ENCODE results near the gene SND1. TPM values are rescaled to one million over a fixed set of nuclear protein-coding genes. Genes with fewer than 3 reads are reported as not detected.
A peak's percentile ranks its signal among the peaks of the same experiment; 100 is the strongest.

Gene SND1
- polyA plus RNA-seq, 4 donors: 47.2 to 148 (median 92.2) TPM

DNA sequence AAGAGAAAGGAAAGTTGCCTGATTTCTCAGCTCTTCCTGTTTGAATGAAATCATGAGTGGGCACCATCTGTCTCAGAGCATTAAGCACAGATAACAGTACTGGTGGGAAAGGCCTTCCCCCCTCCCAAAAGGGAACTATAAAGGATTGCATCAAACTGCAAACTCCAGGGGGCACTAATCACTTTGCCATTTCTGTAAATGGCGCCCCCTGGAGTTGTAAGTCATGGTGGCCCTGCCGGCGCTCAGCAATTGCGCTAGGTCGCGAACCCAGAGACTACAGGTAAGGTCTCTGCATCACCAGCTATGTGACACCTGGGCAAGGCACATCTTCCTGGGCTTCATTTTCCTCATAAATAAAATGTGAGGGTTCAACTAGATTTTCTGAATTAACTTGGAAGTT lies 368.2 kb downstream of the SND1 start:
- Histone ChIP-seq H3K36me3 (ENCODE audit: control insufficient read depth in 3 of 3, insufficient read depth in 2 of 3, low read depth in 1 of 3, low read length in 3 of 3) (peaks cover 0 to 42% (median 0%) of the 10 kb centered on the region in 3 donors), H3K4me3 (ENCODE audit: low read depth in 1 of 3, low read length in 3 of 3) (no peak overlapping the region), H3K27ac (ENCODE audit: low read depth in 1 of 3, low read length in 2 of 3) (no peak overlapping the region), H3K27me3 (ENCODE audit: control insufficient read depth in 3 of 3, insufficient read depth in 3 of 3, low read length in 3 of 3) (no peaks in the 10 kb centered on the region), H3K4me1 (ENCODE audit: control insufficient read depth in 3 of 3, insufficient read depth in 2 of 3, low read depth in 1 of 3, low read length in 2 of 3) (no peaks in the 10 kb centered on the region), H3K9me3 (ENCODE audit: control insufficient read depth in 2 of 2, insufficient read depth in 1 of 2, low read depth in 1 of 2, low read length in 1 of 2) (no peaks in the 10 kb centered on the region)
- FAIRE-seq: no peak
- DNase-seq: no peak
- WGBS, 3 donors: 91 to 98% (median 98%) methylated on average over 6 of the region's 6 CpGs

DNA sequence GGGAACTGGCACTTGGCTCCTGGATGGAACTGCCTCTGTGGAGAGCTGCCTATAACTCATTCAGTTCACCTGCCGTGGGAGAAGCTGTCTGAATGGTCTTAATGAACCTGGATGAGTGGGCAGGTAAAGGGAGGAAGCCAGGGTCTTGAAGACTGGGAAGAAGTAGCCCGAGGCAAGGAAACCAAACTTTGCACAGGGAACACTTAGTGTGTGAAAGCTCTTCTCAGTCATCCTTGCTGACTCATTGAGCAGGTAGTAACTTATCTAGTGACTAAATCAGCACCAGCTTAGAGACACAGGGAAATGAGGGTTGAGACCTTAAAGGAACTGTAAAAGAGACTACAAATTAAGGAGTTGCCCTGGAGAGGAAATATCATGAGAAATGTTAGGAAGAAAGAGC lies 369.4 kb downstream of the SND1 start:
- Histone ChIP-seq H3K4me1 (ENCODE audit: control insufficient read depth in 3 of 3, insufficient read depth in 2 of 3, low read depth in 1 of 3, low read length in 2 of 3) (peaks cover 0 to 4% (median 0%) of the 10 kb centered on the region in 3 donors), H3K36me3 (ENCODE audit: control insufficient read depth in 3 of 3, insufficient read depth in 2 of 3, low read depth in 1 of 3, low read length in 3 of 3) (peaks cover 0 to 39% (median 0%) of the 10 kb centered on the region in 3 donors), H3K27ac (ENCODE audit: low read depth in 1 of 3, low read length in 2 of 3) (no peak overlapping the region), H3K9me3 (ENCODE audit: control insufficient read depth in 2 of 2, insufficient read depth in 1 of 2, low read depth in 1 of 2, low read length in 1 of 2) (no peaks in the 10 kb centered on the region), H3K4me3 (ENCODE audit: low read depth in 1 of 3, low read length in 3 of 3) (no peak overlapping the region), H3K27me3 (ENCODE audit: control insufficient read depth in 3 of 3, insufficient read depth in 3 of 3, low read length in 3 of 3) (no peaks in the 10 kb centered on the region)
- WGBS, 3 donors: 91 to 95% (median 91%) methylated on average over 2 of the region's 2 CpGs
- FAIRE-seq (no peak), DNase-seq (no peak)

DNA sequence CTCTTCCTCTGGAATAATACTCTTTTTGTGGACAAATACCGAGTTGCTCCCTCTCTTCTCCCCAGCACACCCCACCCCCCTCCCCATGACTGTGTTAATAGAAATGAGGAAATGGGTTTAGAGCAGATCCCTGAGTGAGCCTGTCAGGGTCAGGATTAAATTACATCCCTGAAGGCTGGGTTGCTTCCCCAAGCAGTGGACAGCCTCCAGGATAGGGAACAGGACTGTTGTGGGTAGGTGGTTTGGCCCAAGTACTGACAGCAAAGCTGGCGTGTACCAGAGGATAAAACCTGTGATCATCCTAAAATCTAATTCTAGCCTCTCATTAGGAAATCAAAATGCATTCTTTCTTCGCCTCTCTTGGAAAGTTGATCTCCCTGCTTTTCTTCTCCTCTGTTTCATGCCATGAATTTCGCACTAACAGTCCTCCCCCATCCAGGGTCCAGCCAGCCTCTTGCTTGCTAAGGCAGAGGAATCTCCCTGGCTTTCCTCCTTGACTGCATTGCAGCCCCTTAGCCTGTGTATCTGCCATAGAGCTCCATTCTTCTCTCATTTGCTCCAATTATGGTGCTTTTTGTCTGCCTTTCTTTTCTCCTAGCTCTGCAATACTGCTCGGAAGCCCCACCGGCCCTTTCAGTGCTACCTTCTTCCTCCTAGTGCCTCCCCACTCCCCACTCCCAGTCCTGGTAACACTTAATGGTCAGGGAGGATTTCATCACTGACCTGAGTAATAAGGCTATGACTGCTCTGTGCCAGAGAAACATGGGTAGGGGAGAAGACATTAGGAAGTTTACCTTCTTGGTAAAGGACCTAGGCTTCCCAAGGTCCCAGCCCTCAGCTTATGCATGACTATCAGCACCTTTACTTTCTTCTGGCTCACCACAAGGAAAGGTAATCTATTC lies 370.9 kb downstream of the SND1 start:
- DNase-seq: no peak
- H3K27ac ChIP-seq (ENCODE audit: low read depth in 1 of 3, low read length in 2 of 3): no peak overlapping the region
- no peaks in the 10 kb centered on the region for H3K9me3 ChIP-seq (ENCODE audit: control insufficient read depth in 2 of 2, insufficient read depth in 1 of 2, low read depth in 1 of 2, low read length in 1 of 2)
- peaks cover 0 to 10% (median 0%) of the 10 kb centered on the region in 3 donors for H3K4me1 ChIP-seq (ENCODE audit: control insufficient read depth in 3 of 3, insufficient read depth in 2 of 3, low read depth in 1 of 3, low read length in 2 of 3)
- 91 to 93% (median 92%) methylated on average over 6 of the region's 6 CpGs for WGBS, 3 donors
- H3K36me3 ChIP-seq (ENCODE audit: control insufficient read depth in 3 of 3, insufficient read depth in 2 of 3, low read depth in 1 of 3, low read length in 3 of 3): peaks cover 0 to 29% (median 0%) of the 10 kb centered on the region in 3 donors
- H3K27me3 ChIP-seq (ENCODE audit: control insufficient read depth in 3 of 3, insufficient read depth in 3 of 3, low read length in 3 of 3): no peaks in the 10 kb centered on the region
- H3K4me3 ChIP-seq (ENCODE audit: low read depth in 1 of 3, low read length in 3 of 3): no peak overlapping the region
- no peak for FAIRE-seq

DNA sequence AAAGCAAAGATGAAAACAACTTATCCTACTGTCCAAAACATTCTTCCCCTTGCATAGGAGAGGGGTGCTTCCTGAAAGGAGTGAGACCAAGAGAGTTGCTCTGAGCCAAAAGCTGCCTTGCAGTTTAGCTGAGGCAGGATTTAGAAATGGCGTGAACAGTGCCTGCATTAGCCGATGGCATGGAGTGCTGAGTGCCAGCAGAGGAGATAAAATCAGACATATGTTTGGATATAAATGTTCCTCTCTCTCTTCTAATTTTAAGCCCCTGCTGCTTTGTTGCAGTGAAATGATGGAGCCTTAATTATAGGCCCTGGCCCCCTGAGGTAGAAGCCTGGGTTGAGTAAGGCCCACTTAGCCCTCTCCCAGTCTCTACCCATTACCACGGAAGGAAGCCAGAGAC lies 372.2 kb downstream of the SND1 start:
- DNase-seq (no peak), FAIRE-seq (no peak)
- H3K4me3 ChIP-seq (ENCODE audit: low read depth in 1 of 3, low read length in 3 of 3): no peak overlapping the region
- no peaks in the 10 kb centered on the region for H3K27me3 ChIP-seq (ENCODE audit: control insufficient read depth in 3 of 3, insufficient read depth in 3 of 3, low read length in 3 of 3)
- peaks cover 0 to 20% (median 0%) of the 10 kb centered on the region in 3 donors for H3K4me1 ChIP-seq (ENCODE audit: control insufficient read depth in 3 of 3, insufficient read depth in 2 of 3, low read depth in 1 of 3, low read length in 2 of 3)
- no peak overlapping the region for H3K27ac ChIP-seq (ENCODE audit: low read depth in 1 of 3, low read length in 2 of 3)
- no peaks in the 10 kb centered on the region for H3K9me3 ChIP-seq (ENCODE audit: control insufficient read depth in 2 of 2, insufficient read depth in 1 of 2, low read depth in 1 of 2, low read length in 1 of 2)
- H3K36me3 ChIP-seq (ENCODE audit: control insufficient read depth in 3 of 3, insufficient read depth in 2 of 3, low read depth in 1 of 3, low read length in 3 of 3): peaks cover 0 to 27% (median 0%) of the 10 kb centered on the region in 3 donors
- 91 to 98% (median 97%) methylated on average over 3 of the region's 3 CpGs for WGBS, 3 donors

DNA sequence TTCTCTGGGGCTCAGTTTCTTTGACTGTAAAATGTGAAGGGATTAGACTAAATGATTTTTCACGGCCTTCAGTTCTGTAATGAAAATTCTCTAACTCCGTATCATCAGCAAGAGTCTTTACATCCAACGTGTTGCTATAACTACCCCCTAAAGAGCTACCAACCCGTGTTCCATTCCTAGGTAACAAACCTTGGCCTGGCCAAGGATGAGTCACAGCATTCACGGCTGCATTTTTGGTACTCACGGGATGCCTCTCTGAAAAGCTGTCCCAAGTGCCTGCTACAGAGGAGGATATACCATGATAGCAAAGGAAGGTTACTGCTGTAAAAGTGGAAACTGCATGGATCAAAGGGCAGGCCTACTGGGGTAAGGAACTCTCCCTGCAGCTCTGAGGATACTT lies 373.4 kb downstream of the SND1 start:
- H3K36me3 ChIP-seq (ENCODE audit: control insufficient read depth in 3 of 3, insufficient read depth in 2 of 3, low read depth in 1 of 3, low read length in 3 of 3): peaks cover 0 to 32% (median 0%) of the 10 kb centered on the region in 3 donors
- no peak overlapping the region for H3K27ac ChIP-seq (ENCODE audit: low read depth in 1 of 3, low read length in 2 of 3)
- DNase-seq (no peak), FAIRE-seq (no peak)
- H3K4me3 ChIP-seq (ENCODE audit: low read depth in 1 of 3, low read length in 3 of 3): no peak overlapping the region
- H3K9me3 ChIP-seq (ENCODE audit: control insufficient read depth in 2 of 2, insufficient read depth in 1 of 2, low read depth in 1 of 2, low read length in 1 of 2): no peaks in the 10 kb centered on the region
- peaks cover 0 to 10% (median 3%) of the 10 kb centered on the region in 3 donors for H3K27me3 ChIP-seq (ENCODE audit: control insufficient read depth in 3 of 3, insufficient read depth in 3 of 3, low read length in 3 of 3)
- WGBS, 3 donors: 70 to 85% (median 72%) methylated on average over 6 of the region's 6 CpGs
- peaks cover 0 to 22% (median under 1%) of the 10 kb centered on the region in 3 donors for H3K4me1 ChIP-seq (ENCODE audit: control insufficient read depth in 3 of 3, insufficient read depth in 2 of 3, low read depth in 1 of 3, low read length in 2 of 3)

DNA sequence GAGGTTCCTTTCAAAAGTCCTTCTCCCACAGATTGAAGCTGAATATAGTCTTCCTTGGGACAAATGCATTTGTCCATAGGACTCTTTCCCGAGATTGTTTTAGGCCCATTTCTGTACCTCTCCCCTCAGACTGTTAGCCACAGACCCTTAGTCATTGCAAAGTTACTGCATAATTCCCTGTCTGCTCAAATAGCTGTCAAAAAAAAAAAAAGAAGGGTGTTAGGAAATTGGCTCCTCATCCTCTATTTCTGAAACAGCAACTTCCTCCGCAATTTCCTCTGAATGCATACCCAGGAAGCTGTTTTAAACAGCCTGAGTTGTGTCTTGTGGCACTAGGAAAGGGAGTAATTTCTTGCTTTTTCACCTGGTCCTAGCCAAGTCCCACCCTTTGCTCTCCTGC lies 373.8 kb downstream of the SND1 start:
- 79 to 85% (median 84%) methylated on average over 2 of the region's 2 CpGs for WGBS, 3 donors
- peaks cover 0 to 29% (median 0%) of the 10 kb centered on the region in 3 donors for H3K36me3 ChIP-seq (ENCODE audit: control insufficient read depth in 3 of 3, insufficient read depth in 2 of 3, low read depth in 1 of 3, low read length in 3 of 3)
- no peaks in the 10 kb centered on the region for H3K9me3 ChIP-seq (ENCODE audit: control insufficient read depth in 2 of 2, insufficient read depth in 1 of 2, low read depth in 1 of 2, low read length in 1 of 2)
- H3K4me1 ChIP-seq (ENCODE audit: control insufficient read depth in 3 of 3, insufficient read depth in 2 of 3, low read depth in 1 of 3, low read length in 2 of 3): peaks cover 0 to 26% (median 5%) of the 10 kb centered on the region in 3 donors
- H3K27ac ChIP-seq (ENCODE audit: low read depth in 1 of 3, low read length in 2 of 3): no peak overlapping the region
- no peak overlapping the region for H3K4me3 ChIP-seq (ENCODE audit: low read depth in 1 of 3, low read length in 3 of 3)
- peaks cover 0 to 14% (median 4%) of the 10 kb centered on the region in 3 donors for H3K27me3 ChIP-seq (ENCODE audit: control insufficient read depth in 3 of 3, insufficient read depth in 3 of 3, low read length in 3 of 3)
- FAIRE-seq (no peak), DNase-seq (no peak)

DNA sequence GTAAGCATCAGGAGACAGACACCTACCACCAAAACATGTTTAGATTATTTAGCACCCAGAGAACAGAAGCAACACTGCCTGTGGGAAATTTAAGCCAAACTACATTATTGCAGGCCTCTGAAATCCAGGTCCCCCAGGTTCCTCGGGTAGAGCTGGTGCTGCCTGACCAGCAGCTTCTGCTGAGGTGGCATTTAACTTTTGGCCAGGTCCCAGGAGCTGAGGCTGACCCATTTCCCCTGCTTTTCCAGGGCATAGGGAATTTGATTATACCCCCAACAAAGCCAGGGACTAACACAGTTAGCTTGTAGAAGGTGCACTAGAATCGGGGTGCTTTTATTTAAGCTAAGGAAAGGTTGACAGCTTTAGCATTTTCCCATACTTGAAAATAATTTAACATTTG lies 374.6 kb downstream of the SND1 start:
- H3K27me3 ChIP-seq (ENCODE audit: control insufficient read depth in 3 of 3, insufficient read depth in 3 of 3, low read length in 3 of 3): peaks cover 0 to 14% (median 4%) of the 10 kb centered on the region in 3 donors
- H3K36me3 ChIP-seq (ENCODE audit: control insufficient read depth in 3 of 3, insufficient read depth in 2 of 3, low read depth in 1 of 3, low read length in 3 of 3): peaks cover 0 to 26% (median 0%) of the 10 kb centered on the region in 3 donors
- DNase-seq (no peak), FAIRE-seq (no peak)
- no peaks in the 10 kb centered on the region for H3K9me3 ChIP-seq (ENCODE audit: control insufficient read depth in 2 of 2, insufficient read depth in 1 of 2, low read depth in 1 of 2, low read length in 1 of 2)
- no peak overlapping the region for H3K4me3 ChIP-seq (ENCODE audit: low read depth in 1 of 3, low read length in 3 of 3)
- no peak overlapping the region for H3K27ac ChIP-seq (ENCODE audit: low read depth in 1 of 3, low read length in 2 of 3)
- peaks cover 0 to 26% (median 5%) of the 10 kb centered on the region in 3 donors for H3K4me1 ChIP-seq (ENCODE audit: control insufficient read depth in 3 of 3, insufficient read depth in 2 of 3, low read depth in 1 of 3, low read length in 2 of 3)
- WGBS, 3 donors: 35 to 61% (median 52%) methylated on average over 2 of the region's 2 CpGs

DNA sequence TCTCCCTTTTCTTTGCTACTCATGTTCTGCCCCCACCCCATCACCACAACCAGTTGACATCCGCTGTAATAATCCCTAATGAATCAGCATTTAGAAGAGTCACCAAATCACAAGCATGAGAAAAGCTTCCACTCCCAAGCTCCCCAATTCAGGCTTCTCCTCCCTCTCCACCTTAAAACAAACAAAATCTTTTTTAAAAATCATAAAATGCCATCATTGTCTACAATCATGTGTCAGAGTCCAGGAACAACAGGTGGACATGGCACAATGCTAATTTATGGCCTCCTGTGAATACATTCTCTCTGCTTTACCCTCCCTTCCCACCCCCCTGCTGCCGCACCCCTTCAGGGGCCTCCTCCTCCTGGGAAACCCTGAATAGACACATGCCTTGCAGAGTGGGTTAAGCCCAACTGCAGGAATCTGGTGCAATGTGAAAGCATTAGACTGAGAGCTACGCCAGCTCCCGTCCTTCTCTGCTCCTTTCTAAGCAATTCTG lies 375.5 kb downstream of the SND1 start:
- Histone ChIP-seq H3K4me1 (ENCODE audit: control insufficient read depth in 3 of 3, insufficient read depth in 2 of 3, low read depth in 1 of 3, low read length in 2 of 3) (peaks cover 0 to 26% (median 6%) of the 10 kb centered on the region in 3 donors), H3K4me3 (ENCODE audit: low read depth in 1 of 3, low read length in 3 of 3) (no peak overlapping the region), H3K36me3 (ENCODE audit: control insufficient read depth in 3 of 3, insufficient read depth in 2 of 3, low read depth in 1 of 3, low read length in 3 of 3) (peaks cover 0 to 26% (median 0%) of the 10 kb centered on the region in 3 donors), H3K9me3 (ENCODE audit: control insufficient read depth in 2 of 2, insufficient read depth in 1 of 2, low read depth in 1 of 2, low read length in 1 of 2) (no peaks in the 10 kb centered on the region), H3K27me3 (ENCODE audit: control insufficient read depth in 3 of 3, insufficient read depth in 3 of 3, low read length in 3 of 3) (peaks cover 0 to 16% (median 4%) of the 10 kb centered on the region in 3 donors), H3K27ac (ENCODE audit: low read depth in 1 of 3, low read length in 2 of 3) (peak overlapping the region in 1 of 3 donors; percentile 44)
- FAIRE-seq (no peak), DNase-seq (peak; percentile 32 to 85)
- 30 to 60% (median 41%) methylated on average over 4 of the region's 4 CpGs for WGBS, 3 donors
